K562 (cell line): ENCODE data around the gene ITPR3. TPM values are rescaled to one million over a fixed set of nuclear protein-coding genes. Genes with fewer than 3 reads are reported as not detected.

Source experiments
- CHD1 ChIP-seq: fragments of 200-600 bp; sonication (generic); IDR thresholded peaks from one replicate; pipeline ENCODE4 v1.6.1; 2012; ENCODE audit warnings: mild to moderate bottlenecking, moderate library complexity, low read length, inconsistent platforms
- EP400 ChIP-seq: fragments of 450-650 bp; IDR thresholded peaks from 2 replicates; pipeline ENCODE4 v1.6.1; 2017; ENCODE audit warnings: antibody characterized with exemption, mild to moderate bottlenecking, moderate library complexity
- FOSL1 ChIP-seq: fragments of 200-800 bp; sonication (Bioruptor generic); conservative IDR thresholded peaks from 2 replicates; pipeline ENCODE4 v1.6.1; 2016; ENCODE audit warnings: missing genetic modification characterization, missing compliant biosample characterization
- FOXA3 ChIP-seq, 2 experiments: fragments of 450-650 bp in 1 of 2; sonication (generic) in 1 of 2; formaldehyde crosslinking; IDR thresholded peaks in 1 of 2; conservative IDR thresholded peaks in 1 of 2; 2 replicates each; pipeline versions ENCODE4 v1.4.0 to v1.8.0; 2020 to 2022; ENCODE audit warnings: mild to moderate bottlenecking in 2 of 2, missing genetic modification reagents in 1 of 2
- FUS ChIP-seq: fragments of 200-400 bp; formaldehyde crosslinking; optimal IDR thresholded peaks from 2 replicates; pipeline ENCODE3; 2017; ENCODE audit warnings: low read depth, low read length
- GATAD2A ChIP-seq: fragments of 450-650 bp; IDR thresholded peaks from 2 replicates; pipeline ENCODE4 v1.6.1; 2017
- GATAD2B ChIP-seq: fragments of 450-650 bp; IDR thresholded peaks from 2 replicates; pipeline ENCODE4 v1.6.1; 2017; ENCODE audit warnings: mild to moderate bottlenecking, borderline replicate concordance
- KAT2B ChIP-seq: IDR thresholded peaks from one replicate; pipeline ENCODE4 v1.6.1; 2012; ENCODE audit warnings: low read depth, mild to moderate bottlenecking, control low read depth, inconsistent platforms, low read length, moderate library complexity
- PCBP2 ChIP-seq: fragments of 200-400 bp; formaldehyde crosslinking; IDR thresholded peaks from 2 replicates; pipeline ENCODE4 v1.6.1; 2018; ENCODE audit warnings: low read length, low read depth, mild to moderate bottlenecking, moderate library complexity; ENCODE audit not compliant: poor library complexity, severe bottlenecking
- PML ChIP-seq: IDR thresholded peaks from 2 replicates; pipeline ENCODE4 v1.6.1; 2012; ENCODE audit warnings: low read length, inconsistent platforms
- POLR3G ChIP-seq: IDR thresholded peaks from 2 replicates; pipeline ENCODE4 v1.6.1; 2011; ENCODE audit not compliant: insufficient read length, insufficient replicate concordance; ENCODE audit errors: extremely low read depth
- ZFX ChIP-seq: sonication (generic); formaldehyde crosslinking; IDR thresholded peaks from 2 replicates; pipeline ENCODE4 v1.8.0; 2022; ENCODE audit warnings: mild to moderate bottlenecking, missing genetic modification reagents, moderate library complexity
- ZNF449 ChIP-seq: fragments of 250-450 bp; sonication (Bioruptor Pico); IDR thresholded peaks from 2 replicates; pipeline ENCODE4 v1.8.0; 2022; ENCODE audit warnings: moderate library complexity, mild to moderate bottlenecking, inconsistent platforms
- polyA plus RNA-seq, 8 experiments: library from polyadenylated mRNA; depleted of rRNA in 4 of 8; stranded (reverse) in 5 of 8; unstranded in 3 of 8; fragments of >200 nt; fragmentation: Nextera tagmentation in 2 of 8; fragmentation: Illumina TruSeq in 1 of 8; extraction: Ambion mirVana in 2 of 8; extraction: Trizol in 1 of 8; gene quantifications; 2 replicates each; pipeline versions ENCODE4 v1.2.1 to v1.2.3, GENCODE V29; 2011 to 2014; ENCODE audit warnings: inconsistent platforms in 1 of 8, missing spikeins in 1 of 8
- total RNA-seq, 7 experiments: library from RNA; depleted of rRNA in 6 of 7; stranded (reverse); fragments of >200 nt in 6 of 7; fragmentation: Illumina TruSeq in 2 of 7; extraction: Trizol in 2 of 7; gene quantifications; 2 replicates each; pipeline versions ENCODE4 v1.2.1 to v1.2.3, GENCODE V29; 2011 to 2021; ENCODE audit warnings: low replicate concordance in 1 of 7
- TF ChIP-seq, protein P1 (sequence below): sonication (generic); formaldehyde crosslinking; IDR thresholded peaks from 2 replicates; pipeline ENCODE4 v1.8.1; 2023; ENCODE audit warnings: missing genetic modification reagents, mild to moderate bottlenecking, borderline replicate concordance
- TF ChIP-seq, protein P2 (sequence below): fragments of 450-650 bp; IDR thresholded peaks from 2 replicates; pipeline ENCODE4 v1.6.1; 2014; ENCODE audit warnings: low read depth, mild to moderate bottlenecking, moderate library complexity, borderline replicate concordance
- TF ChIP-seq, protein P3 (sequence below): sonication (generic); formaldehyde crosslinking; IDR thresholded peaks from 2 replicates; pipeline ENCODE4 v1.8.1; 2023; ENCODE audit warnings: mild to moderate bottlenecking, missing genetic modification reagents

The ITPR3 gene
- total and polyA plus RNA-seq, 9 of the 15 experiments (the other 6 are each of a cell fraction or from before 2014, with no cell fraction given) = 0.39 to 35.7 (median 13.2) TPM

DNA sequence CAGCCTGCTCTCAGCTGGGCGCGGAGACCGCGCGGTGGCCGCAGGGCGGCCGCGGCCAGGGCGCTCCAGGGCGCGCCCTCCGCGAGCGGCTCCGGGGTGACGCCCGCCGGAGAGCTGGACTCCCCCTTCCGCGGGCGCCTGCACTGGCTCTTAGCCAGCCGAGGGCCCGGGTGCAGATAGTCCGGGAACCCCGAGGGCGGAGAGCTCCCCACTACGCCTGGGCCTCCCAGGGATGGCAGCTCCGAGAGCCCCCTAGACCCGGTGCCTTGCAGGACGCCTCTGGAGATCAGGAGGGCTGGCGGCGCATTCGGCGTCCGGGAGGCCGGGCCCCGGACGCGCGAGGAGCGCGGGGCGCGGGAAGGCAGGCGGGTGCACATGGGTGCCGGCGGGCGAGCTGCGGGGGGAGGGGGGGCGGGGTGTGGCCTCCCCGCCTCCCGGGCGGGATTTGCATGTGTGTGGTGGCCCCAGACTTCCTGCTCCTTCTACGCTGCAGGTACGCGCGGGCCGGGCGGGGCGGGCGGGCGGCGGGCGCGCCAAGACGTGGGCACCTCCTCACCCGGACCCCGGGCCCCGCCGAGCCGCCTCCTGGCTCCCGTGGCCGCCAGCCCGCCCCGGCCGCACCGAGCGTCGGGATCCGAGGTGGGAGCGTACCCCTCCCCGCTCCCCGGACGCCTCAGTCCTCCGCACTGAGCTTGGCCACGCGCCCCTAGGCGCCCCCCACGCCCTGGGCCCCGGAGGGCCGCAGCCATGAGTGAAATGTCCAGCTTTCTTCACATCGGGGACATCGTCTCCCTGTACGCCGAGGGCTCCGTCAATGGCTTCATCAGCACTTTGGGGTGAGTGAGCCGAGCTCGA lies at the start of gene ITPR3 (continued):
- TF ChIP-seq, protein P1, sequence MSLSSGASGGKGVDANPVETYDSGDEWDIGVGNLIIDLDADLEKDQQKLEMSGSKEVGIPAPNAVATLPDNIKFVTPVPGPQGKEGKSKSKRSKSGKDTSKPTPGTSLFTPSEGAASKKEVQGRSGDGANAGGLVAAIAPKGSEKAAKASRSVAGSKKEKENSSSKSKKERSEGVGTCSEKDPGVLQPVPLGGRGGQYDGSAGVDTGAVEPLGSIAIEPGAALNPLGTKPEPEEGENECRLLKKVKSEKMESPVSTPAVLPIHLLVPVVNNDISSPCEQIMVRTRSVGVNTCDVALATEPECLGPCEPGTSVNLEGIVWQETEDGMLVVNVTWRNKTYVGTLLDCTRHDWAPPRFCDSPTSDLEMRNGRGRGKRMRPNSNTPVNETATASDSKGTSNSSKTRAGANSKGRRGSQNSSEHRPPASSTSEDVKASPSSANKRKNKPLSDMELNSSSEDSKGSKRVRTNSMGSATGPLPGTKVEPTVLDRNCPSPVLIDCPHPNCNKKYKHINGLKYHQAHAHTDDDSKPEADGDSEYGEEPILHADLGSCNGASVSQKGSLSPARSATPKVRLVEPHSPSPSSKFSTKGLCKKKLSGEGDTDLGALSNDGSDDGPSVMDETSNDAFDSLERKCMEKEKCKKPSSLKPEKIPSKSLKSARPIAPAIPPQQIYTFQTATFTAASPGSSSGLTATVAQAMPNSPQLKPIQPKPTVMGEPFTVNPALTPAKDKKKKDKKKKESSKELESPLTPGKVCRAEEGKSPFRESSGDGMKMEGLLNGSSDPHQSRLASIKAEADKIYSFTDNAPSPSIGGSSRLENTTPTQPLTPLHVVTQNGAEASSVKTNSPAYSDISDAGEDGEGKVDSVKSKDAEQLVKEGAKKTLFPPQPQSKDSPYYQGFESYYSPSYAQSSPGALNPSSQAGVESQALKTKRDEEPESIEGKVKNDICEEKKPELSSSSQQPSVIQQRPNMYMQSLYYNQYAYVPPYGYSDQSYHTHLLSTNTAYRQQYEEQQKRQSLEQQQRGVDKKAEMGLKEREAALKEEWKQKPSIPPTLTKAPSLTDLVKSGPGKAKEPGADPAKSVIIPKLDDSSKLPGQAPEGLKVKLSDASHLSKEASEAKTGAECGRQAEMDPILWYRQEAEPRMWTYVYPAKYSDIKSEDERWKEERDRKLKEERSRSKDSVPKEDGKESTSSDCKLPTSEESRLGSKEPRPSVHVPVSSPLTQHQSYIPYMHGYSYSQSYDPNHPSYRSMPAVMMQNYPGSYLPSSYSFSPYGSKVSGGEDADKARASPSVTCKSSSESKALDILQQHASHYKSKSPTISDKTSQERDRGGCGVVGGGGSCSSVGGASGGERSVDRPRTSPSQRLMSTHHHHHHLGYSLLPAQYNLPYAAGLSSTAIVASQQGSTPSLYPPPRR = no peak
- TF ChIP-seq ZNF449 (CRISPR knock-in tag) = no peak
- TF ChIP-seq, protein P2, sequence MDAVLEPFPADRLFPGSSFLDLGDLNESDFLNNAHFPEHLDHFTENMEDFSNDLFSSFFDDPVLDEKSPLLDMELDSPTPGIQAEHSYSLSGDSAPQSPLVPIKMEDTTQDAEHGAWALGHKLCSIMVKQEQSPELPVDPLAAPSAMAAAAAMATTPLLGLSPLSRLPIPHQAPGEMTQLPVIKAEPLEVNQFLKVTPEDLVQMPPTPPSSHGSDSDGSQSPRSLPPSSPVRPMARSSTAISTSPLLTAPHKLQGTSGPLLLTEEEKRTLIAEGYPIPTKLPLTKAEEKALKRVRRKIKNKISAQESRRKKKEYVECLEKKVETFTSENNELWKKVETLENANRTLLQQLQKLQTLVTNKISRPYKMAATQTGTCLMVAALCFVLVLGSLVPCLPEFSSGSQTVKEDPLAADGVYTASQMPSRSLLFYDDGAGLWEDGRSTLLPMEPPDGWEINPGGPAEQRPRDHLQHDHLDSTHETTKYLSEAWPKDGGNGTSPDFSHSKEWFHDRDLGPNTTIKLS = peak; percentile 28; the same call in 1 of the 2 replicates
- no peak for TF ChIP-seq FOSL1
- TF ChIP-seq KAT2B = no peak
- no peak for TF ChIP-seq PML
- TF ChIP-seq, protein P3, sequence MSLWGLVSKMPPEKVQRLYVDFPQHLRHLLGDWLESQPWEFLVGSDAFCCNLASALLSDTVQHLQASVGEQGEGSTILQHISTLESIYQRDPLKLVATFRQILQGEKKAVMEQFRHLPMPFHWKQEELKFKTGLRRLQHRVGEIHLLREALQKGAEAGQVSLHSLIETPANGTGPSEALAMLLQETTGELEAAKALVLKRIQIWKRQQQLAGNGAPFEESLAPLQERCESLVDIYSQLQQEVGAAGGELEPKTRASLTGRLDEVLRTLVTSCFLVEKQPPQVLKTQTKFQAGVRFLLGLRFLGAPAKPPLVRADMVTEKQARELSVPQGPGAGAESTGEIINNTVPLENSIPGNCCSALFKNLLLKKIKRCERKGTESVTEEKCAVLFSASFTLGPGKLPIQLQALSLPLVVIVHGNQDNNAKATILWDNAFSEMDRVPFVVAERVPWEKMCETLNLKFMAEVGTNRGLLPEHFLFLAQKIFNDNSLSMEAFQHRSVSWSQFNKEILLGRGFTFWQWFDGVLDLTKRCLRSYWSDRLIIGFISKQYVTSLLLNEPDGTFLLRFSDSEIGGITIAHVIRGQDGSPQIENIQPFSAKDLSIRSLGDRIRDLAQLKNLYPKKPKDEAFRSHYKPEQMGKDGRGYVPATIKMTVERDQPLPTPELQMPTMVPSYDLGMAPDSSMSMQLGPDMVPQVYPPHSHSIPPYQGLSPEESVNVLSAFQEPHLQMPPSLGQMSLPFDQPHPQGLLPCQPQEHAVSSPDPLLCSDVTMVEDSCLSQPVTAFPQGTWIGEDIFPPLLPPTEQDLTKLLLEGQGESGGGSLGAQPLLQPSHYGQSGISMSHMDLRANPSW = 0 out of 2 replicates have a peak, but pooled peaks have one; percentile 58
- peak in 1 of 2 experiments; percentile 45; a peak in 1 of 4 replicates for TF ChIP-seq FOXA3 (CRISPR knock-in tag; conservative IDR thresholded peaks at IDR 0.05 in 1 of 2, IDR thresholded peaks at IDR 0.05 in 1 of 2)
- TF ChIP-seq POLR3G = no peak
- peak; percentile 54 for TF ChIP-seq FUS
- TF ChIP-seq EP400 = peak; percentile 50; the same call in 1 of the 2 replicates
- no peak for TF ChIP-seq PCBP2
- TF ChIP-seq CHD1 = peak; percentile 91
- peak; percentile 54 for TF ChIP-seq ZFX (CRISPR knock-in tag)
- TF ChIP-seq GATAD2B = peak; percentile 53; the same call in 1 of the 2 replicates
- TF ChIP-seq GATAD2A = no peak
